HepG2 (cell line): ENCODE measurements around the gene STC2. TPM values are rescaled to one million over a fixed set of nuclear protein-coding genes. Genes with fewer than 3 reads are reported as not detected.

Experiments used
- CENPBD1 ChIP-seq: sonication (generic); formaldehyde crosslinking; IDR thresholded peaks from 2 replicates; pipeline ENCODE4 v1.8.0; 2022; ENCODE audit warnings: missing genetic modification reagents, low read depth, mild to moderate bottlenecking, borderline replicate concordance
- CENPX ChIP-seq: sonication (generic); formaldehyde crosslinking; IDR thresholded peaks from 2 replicates; pipeline ENCODE4 v1.9.0; 2021; ENCODE audit warnings: mild to moderate bottlenecking, missing genetic modification reagents, moderate library complexity
- FOSL2 ChIP-seq: sonication (generic); formaldehyde crosslinking; IDR thresholded peaks from 2 replicates; pipeline ENCODE4 v1.4.0; 2020; ENCODE audit warnings: missing genetic modification reagents
- FOXA1 ChIP-seq, 2 experiments: fragments of 450-650 bp in 1 of 2; sonication (generic) in 1 of 2; formaldehyde crosslinking in 1 of 2; IDR thresholded peaks; 2 replicates each; pipeline versions ENCODE4 v1.4.0 to v1.6.1; 2016 to 2020; ENCODE audit warnings: missing genetic modification reagents in 1 of 2
- HNF1A ChIP-seq, 2 experiments: sonication (generic) in 1 of 2; formaldehyde crosslinking in 1 of 2; IDR thresholded peaks; 2 replicates each; pipeline versions ENCODE4 v1.4.0 to v1.6.1; 2016 to 2020; ENCODE audit warnings: borderline replicate concordance in 1 of 2, low read depth in 1 of 2, mild to moderate bottlenecking in 1 of 2, missing genetic modification reagents in 1 of 2
- HNF1B ChIP-seq: sonication (generic); formaldehyde crosslinking; IDR thresholded peaks from 2 replicates; pipeline ENCODE4 v1.5.1; 2020; ENCODE audit warnings: mild to moderate bottlenecking, moderate library complexity, missing genetic modification reagents
- MAF1 ChIP-seq: sonication (generic); formaldehyde crosslinking; IDR thresholded peaks from 2 replicates; pipeline ENCODE4 v1.5.0; 2020; ENCODE audit warnings: missing genetic modification reagents, borderline replicate concordance
- ZMYM2 ChIP-seq: sonication (generic); formaldehyde crosslinking; IDR thresholded peaks from 2 replicates; pipeline ENCODE4 v1.8.0; 2022; ENCODE audit warnings: mild to moderate bottlenecking, missing genetic modification reagents
- ZNF207 ChIP-seq: fragments of 450-650 bp; IDR thresholded peaks from 2 replicates; pipeline ENCODE4 v1.6.1; 2016; ENCODE audit warnings: antibody characterized with exemption, borderline replicate concordance
- ZNF326 ChIP-seq: sonication (generic); formaldehyde crosslinking; IDR thresholded peaks from 2 replicates; pipeline ENCODE4 v1.4.0; 2020; ENCODE audit warnings: missing genetic modification reagents, borderline replicate concordance
- ZNF547 ChIP-seq: sonication (generic); formaldehyde crosslinking; IDR thresholded peaks from 2 replicates; pipeline ENCODE4 v1.5.1; 2020; ENCODE audit warnings: mild to moderate bottlenecking, missing genetic modification reagents
- ZNF574 ChIP-seq: sonication (generic); formaldehyde crosslinking; IDR thresholded peaks from 2 replicates; pipeline ENCODE4 v1.4.0; 2020; ENCODE audit warnings: missing genetic modification reagents
- polyA plus RNA-seq, 8 experiments: library from polyadenylated mRNA; depleted of rRNA in 3 of 8; stranded (reverse) in 7 of 8; unstranded in 1 of 8; fragments of >200 nt; fragmentation: Illumina TruSeq in 4 of 8; extraction: Trizol in 4 of 8; gene quantifications; 2 replicates each; pipeline versions ENCODE4 v1.2.1 to v1.2.3, GENCODE V29; 2011 to 2016; ENCODE audit warnings: low read depth in 4 of 8, missing spikeins in 1 of 8, mixed read lengths in 1 of 8; ENCODE audit not compliant: insufficient read depth in 1 of 8
- total RNA-seq, 5 experiments: library from RNA; depleted of rRNA; stranded (reverse); fragments of >200 nt; fragmentation: Illumina TruSeq; extraction: Trizol; gene quantifications; 2 replicates each; pipeline ENCODE4 v1.2.3, GENCODE V29; 2016; ENCODE audit warnings: low read depth in 1 of 5
- TF ChIP-seq, protein P1 (sequence below): sonication (generic); formaldehyde crosslinking; IDR thresholded peaks from 2 replicates; pipeline ENCODE4 v1.5.1; 2020; ENCODE audit warnings: mild to moderate bottlenecking, missing genetic modification reagents, borderline replicate concordance
- TF ChIP-seq, protein P2 (sequence below): sonication (generic); formaldehyde crosslinking; IDR thresholded peaks from 2 replicates; pipeline ENCODE4 v1.4.0; 2020; ENCODE audit warnings: missing genetic modification reagents

Gene STC2
- total and polyA plus RNA-seq, 2 of the 13 experiments (the other 11 are each of a cell fraction or from before 2014, with no cell fraction given), result 27.1 to 69.2 TPM

- TF ChIP-seq, protein P1, sequence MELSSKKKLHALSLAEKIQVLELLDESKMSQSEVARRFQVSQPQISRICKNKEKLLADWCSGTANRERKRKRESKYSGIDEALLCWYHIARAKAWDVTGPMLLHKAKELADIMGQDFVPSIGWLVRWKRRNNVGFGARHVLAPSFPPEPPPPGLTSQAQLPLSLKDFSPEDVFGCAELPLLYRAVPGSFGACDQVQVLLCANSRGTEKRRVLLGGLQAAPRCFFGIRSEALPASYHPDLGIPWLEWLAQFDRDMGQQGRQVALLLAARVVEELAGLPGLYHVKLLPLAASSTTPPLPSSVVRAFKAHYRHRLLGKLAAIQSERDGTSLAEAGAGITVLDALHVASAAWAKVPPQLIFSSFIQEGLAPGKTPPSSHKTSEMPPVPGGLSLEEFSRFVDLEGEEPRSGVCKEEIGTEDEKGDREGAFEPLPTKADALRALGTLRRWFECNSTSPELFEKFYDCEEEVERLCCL (CRISPR knock-in tag), result no peak
- no peak for TF ChIP-seq ZNF207
- TF ChIP-seq MAF1 (CRISPR knock-in tag), result no peak
- TF ChIP-seq ZNF574 (CRISPR knock-in tag), result peak; percentile 38; the same call in 1 of the 2 replicates
- TF ChIP-seq, protein P2, sequence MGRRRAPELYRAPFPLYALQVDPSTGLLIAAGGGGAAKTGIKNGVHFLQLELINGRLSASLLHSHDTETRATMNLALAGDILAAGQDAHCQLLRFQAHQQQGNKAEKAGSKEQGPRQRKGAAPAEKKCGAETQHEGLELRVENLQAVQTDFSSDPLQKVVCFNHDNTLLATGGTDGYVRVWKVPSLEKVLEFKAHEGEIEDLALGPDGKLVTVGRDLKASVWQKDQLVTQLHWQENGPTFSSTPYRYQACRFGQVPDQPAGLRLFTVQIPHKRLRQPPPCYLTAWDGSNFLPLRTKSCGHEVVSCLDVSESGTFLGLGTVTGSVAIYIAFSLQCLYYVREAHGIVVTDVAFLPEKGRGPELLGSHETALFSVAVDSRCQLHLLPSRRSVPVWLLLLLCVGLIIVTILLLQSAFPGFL (CRISPR knock-in tag), result no peak
- no peak for TF ChIP-seq HNF1B
- TF ChIP-seq ZNF547 (CRISPR knock-in tag), result 0 out of 2 replicates have a peak, but pooled peaks have one; percentile 68
- TF ChIP-seq CENPBD1 (CRISPR knock-in tag), result no peak
- TF ChIP-seq ZMYM2, result no peak
- no peak for TF ChIP-seq FOSL2
- no peak for TF ChIP-seq CENPX (CRISPR knock-in tag)
- no peak for TF ChIP-seq ZNF326 (CRISPR knock-in tag)
- no peak for TF ChIP-seq HNF1A (IDR thresholded peaks at IDR 0.05; ENCODE audit: low read depth)
- TF ChIP-seq HNF1A (CRISPR knock-in tag; IDR thresholded peaks at IDR 0.05; ENCODE audit: borderline replicate concordance), result no peak
- no peak for TF ChIP-seq FOXA1 (IDR thresholded peaks at IDR 0.05)
- TF ChIP-seq FOXA1 (CRISPR knock-in tag; IDR thresholded peaks at IDR 0.05), result no peak
Measured at GRCh38 chr5:173293817-173294672, 34.2 kb downstream of the STC2 start (continued).
